DND-41 (cell line): ENCODE measurements around the gene SMARCAL1.

ENCODE experiments used
- ATAC-seq: fragments of 200-7000 bp; cut with Tn5 transposase; 3 replicates; pipeline ENCODE4 v1.9.1; 2021; ENCODE audit warnings: low read depth; ENCODE audit not compliant: insufficient read depth
- DNase-seq: peaks from one replicate; pipeline ENCODE4 v3.0.0-alpha.2; 2020
- H2AFZ ChIP-seq: 2 replicates; pipeline ENCODE4 v1.6.0; 2012; ENCODE audit warnings: low read depth, low read length
- H3K27ac ChIP-seq: 2 replicates; pipeline ENCODE4 v1.5.1; 2012; ENCODE audit warnings: low read length, inconsistent platforms
- H3K27me3 ChIP-seq: fragments of 200-600 bp; sonication (generic); 2 replicates; pipeline ENCODE4 v1.6.0; 2012; ENCODE audit warnings: low read length, mild to moderate bottlenecking, inconsistent platforms; ENCODE audit not compliant: insufficient read depth, poor library complexity
- H3K36me3 ChIP-seq: 2 replicates; pipeline ENCODE4 v1.5.1; 2012; ENCODE audit warnings: low read length, inconsistent platforms; ENCODE audit not compliant: insufficient read depth
- H3K4me1 ChIP-seq: 2 replicates; pipeline ENCODE4 v1.5.1; 2012; ENCODE audit warnings: mild to moderate bottlenecking, low read length; ENCODE audit not compliant: insufficient read depth
- H3K4me2 ChIP-seq: 2 replicates; pipeline ENCODE4 v1.6.0; 2012; ENCODE audit warnings: mild to moderate bottlenecking, moderate library complexity, low read length, inconsistent platforms; ENCODE audit not compliant: insufficient read depth
- H3K4me3 ChIP-seq, 2 experiments: fragments of 200-600 bp in 1 of 2; shearing (Covaris generic) in 1 of 2; 2 replicates each; pipeline ENCODE4 v1.5.1; 2012 to 2016; ENCODE audit warnings: inconsistent platforms in 2 of 2, low read length in 2 of 2, mild to moderate bottlenecking in 2 of 2, low read depth in 1 of 2, moderate library complexity in 1 of 2
- H3K79me2 ChIP-seq: 2 replicates; pipeline ENCODE4 v1.6.0; 2012; ENCODE audit warnings: low read length, inconsistent platforms; ENCODE audit not compliant: insufficient read depth
- H3K9ac ChIP-seq: 2 replicates; pipeline ENCODE4 v1.6.0; 2012; ENCODE audit warnings: low read depth, mild to moderate bottlenecking, inconsistent platforms, low read length, moderate library complexity
- H3K9me3 ChIP-seq: 2 replicates; pipeline ENCODE4 v1.5.1; 2012; ENCODE audit warnings: low read length, moderate library complexity, mild to moderate bottlenecking, inconsistent platforms; ENCODE audit not compliant: insufficient read depth, severe bottlenecking
- H4K20me1 ChIP-seq: 2 replicates; pipeline ENCODE4 v1.6.0; 2012; ENCODE audit warnings: low read length; ENCODE audit not compliant: insufficient read depth
- CTCF ChIP-seq: IDR thresholded peaks from 2 replicates; pipeline ENCODE4 v1.5.1; 2012; ENCODE audit warnings: borderline replicate concordance, low read length, moderate library complexity, mild to moderate bottlenecking; ENCODE audit not compliant: poor library complexity, severe bottlenecking; ENCODE audit errors: extremely low read depth
- EZH2 ChIP-seq: IDR thresholded peaks from 3 replicates; pipeline ENCODE4 v1.6.1; 2012; ENCODE audit warnings: borderline replicate concordance, low read depth, mild to moderate bottlenecking, moderate library complexity, low read length, inconsistent platforms; ENCODE audit not compliant: severe bottlenecking

The SMARCAL1 gene

GRCh38 chr2:216527600-216527999 lies 115.3 kb downstream of the SMARCAL1 start:
- TF ChIP-seq CTCF (no peak), EZH2 (no peak)
- no peak for ATAC-seq

DNA sequence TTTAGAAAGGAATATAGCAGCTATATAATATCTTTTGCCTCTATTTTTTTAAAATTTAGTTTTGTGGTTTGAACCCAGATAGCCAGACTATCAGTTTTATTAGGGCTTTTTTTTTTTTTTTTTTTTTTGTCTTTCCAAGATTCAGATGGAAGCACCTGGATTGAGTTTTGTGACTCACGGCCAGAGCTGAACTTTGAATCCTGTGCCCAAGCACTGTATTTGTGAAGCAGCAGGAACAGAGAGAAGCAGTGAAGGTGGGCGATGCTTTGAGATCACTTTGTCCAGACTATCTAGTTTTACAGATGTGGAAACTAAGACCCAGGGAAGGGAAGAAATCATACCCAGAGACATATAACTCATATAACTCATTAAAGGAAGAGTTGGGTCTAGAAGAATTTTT lies 120.3 kb downstream of the SMARCAL1 start:
- no peaks in the 10 kb centered on the region for H3K4me1 ChIP-seq
- no peaks in the 10 kb centered on the region for H3K9me3 ChIP-seq
- H3K4me2 ChIP-seq, result no peak overlapping the region
- TF ChIP-seq CTCF (no peak), EZH2 (no peak)
- DNase-seq (no peak), ATAC-seq (no peak)
- H4K20me1 ChIP-seq, result no peaks in the 10 kb centered on the region
- no peak overlapping the region for H3K4me3 ChIP-seq
- no peaks in the 10 kb centered on the region for H3K36me3 ChIP-seq
- H3K79me2 ChIP-seq, result no peaks in the 10 kb centered on the region
- no peaks in the 10 kb centered on the region for H3K27me3 ChIP-seq
- H3K27ac ChIP-seq, result no peak overlapping the region
- H3K9ac ChIP-seq, result no peak overlapping the region
- H2AFZ ChIP-seq, result no peak overlapping the region

More at GRCh38 chr2:216527600-216527999, 115.3 kb downstream of the SMARCAL1 start:
- Histone ChIP-seq H3K79me2 (no peaks in the 10 kb centered on the region), H3K27ac (no peak overlapping the region), H4K20me1 (no peaks in the 10 kb centered on the region), H3K36me3 (no peaks in the 10 kb centered on the region), H3K27me3 (no peaks in the 10 kb centered on the region), H3K9ac (no peak overlapping the region), H3K4me1 (no peaks in the 10 kb centered on the region; the same call in 1 of the 2 replicates), H3K9me3 (no peaks in the 10 kb centered on the region), H3K4me3 (no peak overlapping the region), H3K4me2 (no peak overlapping the region), H2AFZ (no peak overlapping the region)
- DNase-seq, result no peak
